Activated CD8-positive, alpha-beta memory T cell treated with anti-CD3 and anti-CD28 coated beads, Interleukin-2, amount 50 U/mL, for 48 hours (primary cell): ENCODE measurements around the gene ELL3.
"Not testable (repeated sequence)": the region's sequence is repeated elsewhere in the genome, so short reads cannot be mapped to it uniquely, and the experiment has no call there.

Source experiments
- DNase-seq: peaks from one replicate; pipeline ENCODE4 v3.0.0-alpha.2; 2020

Gene ELL3

DNA sequence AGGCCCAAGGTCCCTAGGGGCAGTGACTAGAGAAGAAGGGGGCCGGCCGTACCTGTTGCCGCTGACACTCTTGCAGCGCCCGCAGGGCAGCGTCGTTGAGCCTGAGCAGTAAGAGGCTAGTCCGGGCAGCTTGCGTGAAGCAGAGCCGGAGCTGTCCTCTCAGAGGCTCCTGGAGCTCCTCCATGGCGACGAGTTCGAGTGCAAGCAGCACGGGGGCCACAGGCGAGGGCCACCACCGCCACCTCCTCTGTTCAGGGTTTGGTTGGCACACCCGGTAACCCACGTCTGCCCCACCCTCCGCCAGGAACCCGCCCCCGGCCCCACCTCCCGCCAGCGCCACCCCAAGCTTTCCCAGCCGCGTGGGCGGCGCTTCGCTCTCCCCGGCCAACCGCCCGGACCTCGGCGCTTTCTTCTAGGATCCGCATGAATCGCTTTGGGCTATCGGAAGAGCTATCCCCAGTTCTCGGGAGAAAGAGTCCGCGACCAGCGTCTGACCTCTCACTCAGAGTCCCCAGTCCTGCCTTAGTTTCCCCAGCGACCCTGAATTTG is at the start of gene ELL3:
Gene ELL3 (minus strand): TSS at position 249 of the 549 bp plus-strand sequence. CDS start 65 bp downstream, at position 184.
- DNase-seq = peak; percentile 88

DNA sequence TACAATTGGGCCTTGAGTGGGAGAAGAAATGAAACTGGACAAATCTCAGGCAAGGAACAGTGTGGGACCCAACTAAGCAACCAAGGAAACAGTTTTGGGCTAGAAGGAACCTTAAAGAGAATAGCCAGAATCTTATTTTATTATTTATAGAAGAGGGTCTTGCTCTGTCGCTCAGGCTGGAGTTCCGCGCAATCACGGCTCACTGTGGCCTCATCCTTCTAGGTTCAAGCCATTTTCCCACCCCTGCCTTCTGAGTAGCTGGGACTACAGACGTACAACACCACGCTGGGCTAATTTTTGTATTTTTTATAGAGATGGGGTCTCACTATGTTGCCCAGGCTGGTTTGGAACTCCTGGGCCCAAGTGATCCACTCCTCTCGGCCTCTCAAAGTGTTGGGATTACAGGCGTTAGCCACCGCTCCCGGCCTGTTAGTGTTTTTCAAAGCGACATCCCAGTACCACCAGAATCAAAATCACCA is 49.3 kb upstream of the ELL3 start:
- DNase-seq = no peak

- not testable (repeated sequence) for DNase-seq
Measured at GRCh38 chr15:43825305-43825704, 48.5 kb upstream of the ELL3 start.

DNA sequence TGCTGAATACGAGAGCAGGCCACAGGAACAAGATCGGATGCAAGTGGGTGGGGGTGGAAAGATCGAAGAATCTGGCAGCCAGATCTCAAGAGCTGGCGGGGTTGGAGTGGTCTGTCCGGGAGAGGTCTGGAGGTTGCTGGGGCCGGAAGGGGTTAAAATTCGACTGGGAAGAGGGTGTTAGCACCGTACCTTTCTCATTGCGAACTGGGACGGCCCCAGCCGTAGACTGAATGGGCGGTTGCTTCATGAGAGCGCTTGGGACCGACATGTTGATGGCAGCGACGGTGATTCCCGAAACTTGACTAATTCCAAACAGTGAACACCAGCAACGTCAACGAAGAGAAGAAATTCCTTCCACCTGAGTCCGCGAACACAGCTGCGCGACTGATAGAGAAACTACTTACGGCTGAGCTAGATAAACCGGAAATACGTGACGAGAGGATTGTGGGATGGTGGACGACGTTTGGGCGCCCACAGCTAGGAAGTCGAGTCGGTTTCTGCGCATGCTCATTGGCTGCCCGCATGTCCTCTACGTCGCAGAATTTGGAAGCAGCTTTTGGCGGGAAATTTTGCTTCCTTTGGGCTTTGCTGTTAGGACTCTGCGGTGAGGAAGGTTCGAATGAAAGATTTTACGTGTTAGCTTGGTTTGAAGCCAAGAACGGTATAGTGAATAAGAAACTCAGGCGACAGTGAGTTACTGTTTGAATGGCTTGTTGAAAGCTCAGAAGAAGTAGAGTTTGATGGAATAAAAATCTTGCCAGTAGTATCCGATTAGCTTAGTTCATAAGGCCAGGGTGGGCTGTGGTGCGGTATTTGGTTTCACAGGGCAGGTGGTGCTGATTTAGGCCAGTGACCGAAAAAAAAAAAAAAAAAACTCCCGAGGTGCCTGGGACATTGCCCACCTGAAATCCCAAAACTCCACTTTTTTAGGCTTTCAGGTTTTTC is 47.8 kb upstream of the ELL3 start, which contains the start of gene MFAP1:
Gene MFAP1 (minus strand): TSS at position 389 of the 945 bp plus-strand sequence. CDS start 121 bp downstream, at position 268.
- DNase-seq = peak; percentile 92

DNA sequence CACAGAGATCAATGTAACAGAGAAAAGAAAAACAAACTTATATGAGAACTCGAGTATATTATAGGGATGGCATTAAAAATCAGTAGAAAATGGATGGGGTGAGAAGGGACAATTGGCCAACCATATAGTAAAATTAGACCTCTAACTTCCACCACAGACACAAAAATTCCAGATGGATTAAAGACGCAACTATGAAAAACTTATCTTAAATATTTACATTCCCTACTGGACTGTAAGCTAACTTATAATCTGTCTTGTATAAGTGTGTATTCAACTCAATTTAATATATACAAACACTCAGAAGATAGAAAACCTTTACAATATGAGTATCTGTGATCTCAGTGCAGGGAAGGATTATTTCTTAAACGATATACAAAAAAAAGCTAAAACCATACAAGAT is 44.7 kb upstream of the ELL3 start:
- no peak for DNase-seq

DNA sequence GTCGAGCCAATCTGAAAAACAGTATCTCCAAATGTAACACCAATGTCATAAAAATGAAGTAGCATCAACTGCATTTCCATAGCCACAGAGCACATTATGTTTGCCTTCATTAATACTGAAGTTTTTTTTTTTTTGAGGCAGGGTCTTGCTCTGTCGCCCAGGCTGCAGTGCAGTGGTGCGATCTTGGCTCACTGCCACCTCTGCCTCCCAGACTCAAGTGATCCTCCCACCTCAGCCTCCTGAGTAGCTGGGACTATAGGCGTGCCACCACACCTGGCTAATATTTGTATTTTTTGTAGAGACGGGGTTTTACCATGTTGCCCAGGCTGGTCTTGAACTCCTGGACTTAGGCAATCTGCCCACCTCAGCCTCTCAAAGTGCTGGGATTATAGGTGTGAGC is 38.3 kb upstream of the ELL3 start:
- DNase-seq = not testable (repeated sequence)

GRCh38 chr15:43808960-43809678 is 32.4 kb upstream of the ELL3 start:
- no peak for DNase-seq

DNA sequence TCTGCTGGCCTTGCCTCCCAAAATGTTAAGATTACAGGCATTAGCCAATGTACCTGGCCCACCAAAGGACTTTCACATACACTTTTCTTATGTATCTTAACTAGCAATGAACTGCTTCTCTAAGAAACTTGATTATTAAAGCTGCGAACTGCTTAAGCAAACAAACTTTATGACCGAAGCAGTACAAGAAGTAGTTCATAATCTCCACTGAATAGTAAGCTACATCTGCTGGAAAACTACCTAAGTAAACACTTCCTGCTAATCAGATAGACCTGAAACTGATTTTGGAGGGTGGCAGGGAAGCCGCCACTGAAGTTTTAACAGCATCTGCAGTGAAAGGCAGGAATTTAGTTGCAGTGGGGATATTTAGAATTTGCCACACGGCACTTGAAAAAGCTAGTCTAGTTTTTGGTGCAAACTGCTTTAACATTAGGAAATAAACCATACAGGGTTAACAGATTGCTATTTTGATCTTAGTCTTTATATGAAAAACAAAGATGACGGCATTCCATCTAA is 31.7 kb upstream of the ELL3 start:
- DNase-seq = no peak

DNA sequence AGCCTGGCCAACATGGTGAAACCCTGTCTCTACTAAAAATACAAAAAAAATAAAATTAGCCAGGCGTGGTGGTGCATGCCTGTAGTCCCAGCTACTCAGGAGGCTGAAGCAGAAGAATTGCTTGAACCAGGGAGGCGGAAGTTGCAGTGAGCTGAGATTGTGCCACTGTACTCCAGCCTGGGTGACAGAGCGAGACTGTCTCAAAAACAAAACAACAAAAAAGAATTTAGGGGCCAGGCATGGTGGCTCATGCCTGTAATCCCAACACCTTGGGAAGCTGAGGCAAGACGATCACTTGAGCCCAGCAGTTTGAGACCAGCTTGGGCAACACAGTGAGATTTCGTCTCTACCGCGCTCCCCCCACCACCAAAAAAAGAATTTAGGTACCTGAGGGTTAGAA is 25.9 kb upstream of the ELL3 start:
- DNase-seq = not testable (repeated sequence)

DNA sequence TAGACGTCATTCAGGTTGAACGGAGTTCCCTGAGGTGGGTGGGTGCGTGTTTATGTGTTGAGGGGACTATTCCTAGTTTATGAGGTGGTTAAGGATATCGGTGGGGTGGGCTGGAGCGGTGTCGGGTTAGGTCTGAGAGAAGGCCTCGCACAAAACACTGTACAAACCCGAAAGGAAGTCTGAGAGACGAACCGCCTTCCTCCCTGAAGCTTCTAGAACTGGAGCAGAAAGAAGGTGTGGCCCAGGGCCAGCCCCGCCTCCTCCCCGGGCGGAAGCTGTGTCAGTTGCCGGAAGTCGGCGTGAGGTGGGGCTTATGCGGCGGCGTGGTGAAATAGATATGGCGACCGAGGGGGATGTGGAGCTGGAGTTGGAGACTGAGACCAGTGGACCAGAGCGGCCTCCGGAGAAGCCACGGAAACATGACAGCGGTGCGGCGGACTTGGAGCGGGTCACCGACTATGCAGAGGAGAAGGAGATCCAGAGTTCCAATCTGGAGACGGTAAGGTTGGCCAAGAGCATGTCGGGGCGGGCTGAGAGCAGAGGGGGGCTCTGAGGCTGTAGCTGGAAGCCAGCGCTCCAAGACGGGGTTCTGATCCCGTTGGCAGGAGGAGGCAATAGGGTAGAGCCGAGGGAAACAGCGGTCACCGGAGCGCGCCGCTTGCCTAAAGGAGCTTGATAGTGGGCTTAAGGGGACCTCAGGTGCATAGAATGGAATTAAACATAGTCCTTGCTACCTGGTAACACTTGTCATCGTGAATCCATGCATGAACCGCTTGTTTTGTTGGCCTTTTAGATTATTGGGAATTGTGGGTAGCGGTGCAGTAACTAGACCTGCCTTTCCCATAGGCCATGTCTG is 23.7 kb upstream of the ELL3 start, which contains the start of gene HYPK:
Gene HYPK (plus strand): TSS at position 314 of the 856 bp plus-strand sequence. CDS start 24 bp downstream, at position 338.
- DNase-seq = peak; percentile 91

- no peak for DNase-seq
Measured at GRCh38 chr15:43799945-43800285, 23.1 kb upstream of the ELL3 start, which contains the start of gene SERINC4. Gene SERINC4, minus strand, starts transcription at chr15:43800220. Its CDS starts 234 bp downstream, at chr15:43799986.

DNA sequence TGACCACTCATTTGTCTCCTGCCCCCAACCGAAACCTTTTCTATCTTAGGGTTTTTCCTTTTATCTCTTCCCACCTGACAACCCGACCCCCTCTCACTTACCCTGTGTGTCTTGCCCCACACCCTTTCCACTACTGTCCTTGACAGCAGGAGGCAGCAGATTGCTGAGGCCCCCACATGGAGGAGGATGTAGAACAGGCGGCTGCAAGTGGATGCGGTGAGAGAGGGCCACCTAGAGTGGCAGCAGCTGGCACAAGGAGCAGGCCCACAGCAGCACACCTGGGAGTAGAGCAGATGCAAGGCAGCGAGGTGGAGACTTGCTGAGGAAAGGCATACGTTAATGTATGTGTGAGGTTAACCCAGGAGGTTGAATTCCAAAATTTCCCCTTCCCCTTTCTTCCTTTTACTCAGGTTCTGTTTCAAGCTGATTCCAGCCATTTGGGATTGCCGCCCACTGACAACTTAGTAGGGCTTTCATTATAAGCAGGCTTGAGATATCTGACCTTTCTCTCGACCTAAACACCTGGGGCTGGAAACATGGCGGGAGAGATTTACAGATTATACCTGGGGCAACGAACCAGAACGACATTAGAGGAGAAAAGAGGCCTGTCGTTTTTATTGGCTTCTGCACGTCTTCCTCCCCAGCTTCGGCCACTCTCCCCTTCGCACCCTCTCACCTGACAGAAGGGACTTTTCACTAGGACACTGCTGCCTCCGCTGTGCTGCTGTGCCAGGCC is 22.6 kb upstream of the ELL3 start:
- DNase-seq = no peak

DNA sequence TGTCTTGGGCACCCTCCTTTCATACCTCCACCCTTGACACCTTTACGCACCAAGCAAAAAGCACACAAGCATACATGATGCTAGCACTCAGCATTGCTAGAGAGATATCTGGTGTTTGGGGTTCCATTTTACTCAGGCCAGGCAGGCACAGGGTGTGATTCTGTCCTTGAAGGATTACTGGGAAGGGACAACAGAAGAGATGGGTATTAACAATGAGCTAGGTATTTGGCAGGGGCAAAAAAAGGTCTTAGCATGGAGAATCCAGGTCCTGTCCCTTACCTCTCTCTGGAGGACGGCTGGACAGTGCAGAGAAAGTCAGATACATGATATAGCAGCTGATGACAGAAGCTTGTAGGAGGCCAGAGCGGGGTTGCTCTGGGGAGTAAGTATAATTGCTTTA is 19.8 kb upstream of the ELL3 start:
- DNase-seq = no peak

DNA sequence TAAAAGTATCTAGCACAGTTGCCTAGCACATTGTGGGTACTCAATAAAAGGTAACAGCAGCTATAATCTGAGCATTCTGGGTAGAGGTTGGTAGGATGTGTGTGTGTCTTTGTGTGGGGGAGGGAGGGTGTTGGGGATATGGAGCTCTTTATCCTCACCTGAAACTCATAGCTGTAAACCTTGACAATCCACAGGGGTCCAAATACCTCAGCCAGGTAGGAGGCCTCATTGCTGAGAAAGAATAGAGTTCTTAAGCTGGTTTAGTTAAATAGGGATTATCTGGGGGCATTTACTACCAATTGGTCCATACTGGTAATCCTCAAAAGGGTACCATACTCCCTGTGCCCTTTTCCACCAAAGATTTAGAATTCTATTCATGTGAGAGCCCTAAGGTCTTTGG is 19.2 kb upstream of the ELL3 start:
- no peak for DNase-seq

DNA sequence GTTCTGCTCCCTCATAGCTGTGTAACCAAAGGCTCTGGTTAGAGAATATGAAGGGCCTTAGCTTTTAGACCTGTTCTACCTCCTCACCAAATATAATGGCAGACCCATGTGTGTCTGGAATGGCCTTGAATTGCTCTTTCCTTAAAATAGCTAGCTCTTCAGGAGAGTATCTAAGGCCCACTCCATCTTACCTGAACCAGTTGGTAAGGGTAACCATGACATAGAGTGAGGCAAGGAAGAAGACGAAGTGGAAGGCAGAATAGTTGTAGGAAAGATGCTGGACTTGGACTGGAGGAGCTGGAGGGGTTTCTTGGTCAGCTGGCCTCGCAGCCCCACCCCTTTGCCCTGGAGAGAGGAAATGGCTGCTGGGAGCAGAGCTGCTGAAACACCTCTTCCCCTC is 18.4 kb upstream of the ELL3 start:
- no peak for DNase-seq

DNA sequence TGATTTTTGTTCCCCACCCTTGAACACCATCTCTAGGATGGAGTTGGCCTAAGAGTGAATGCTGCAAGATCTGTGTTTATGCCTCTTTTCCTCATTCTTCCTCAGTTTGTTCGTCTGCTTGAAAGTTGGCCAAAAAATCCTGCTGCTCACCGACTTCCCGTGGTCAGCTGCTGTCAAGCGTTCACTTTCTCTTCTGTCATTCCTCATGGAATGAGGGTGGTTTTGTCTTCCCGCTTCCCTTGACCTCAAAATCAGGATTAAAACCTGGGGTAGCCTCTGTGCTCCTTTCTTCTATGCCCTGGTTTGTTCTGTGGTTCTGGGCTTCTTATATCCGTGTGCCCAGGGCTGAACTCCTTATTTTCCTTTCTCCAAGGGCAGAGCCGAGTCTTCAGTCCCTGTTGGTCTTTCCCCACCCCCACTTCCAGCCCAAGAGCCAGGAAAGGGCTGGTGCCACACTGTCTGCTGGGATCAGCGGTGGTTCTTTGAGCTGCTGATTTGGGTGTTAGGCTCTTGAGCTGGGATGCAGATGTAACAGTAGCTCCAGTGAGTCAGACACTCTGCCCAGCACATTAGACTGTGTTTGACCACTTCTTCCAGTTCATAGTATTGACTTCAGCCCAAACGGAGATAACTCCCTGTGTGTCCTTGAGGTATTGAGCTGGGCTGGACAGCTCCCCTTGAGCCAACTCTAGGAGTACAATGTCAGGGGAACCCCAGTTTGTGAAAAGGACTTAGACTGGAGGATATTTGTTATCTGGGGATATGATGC is 17.7 kb upstream of the ELL3 start:
- no peak for DNase-seq

DNA sequence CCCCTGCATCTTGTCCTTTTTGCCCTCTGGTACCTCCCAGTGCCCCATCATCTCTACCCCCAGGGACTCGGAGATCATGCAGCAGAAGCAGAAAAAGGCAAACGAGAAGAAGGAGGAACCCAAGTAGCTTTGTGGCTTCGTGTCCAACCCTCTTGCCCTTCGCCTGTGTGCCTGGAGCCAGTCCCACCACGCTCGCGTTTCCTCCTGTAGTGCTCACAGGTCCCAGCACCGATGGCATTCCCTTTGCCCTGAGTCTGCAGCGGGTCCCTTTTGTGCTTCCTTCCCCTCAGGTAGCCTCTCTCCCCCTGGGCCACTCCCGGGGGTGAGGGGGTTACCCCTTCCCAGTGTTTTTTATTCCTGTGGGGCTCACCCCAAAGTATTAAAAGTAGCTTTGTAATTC is 16.9 kb upstream of the ELL3 start:
- no peak for DNase-seq

DNA sequence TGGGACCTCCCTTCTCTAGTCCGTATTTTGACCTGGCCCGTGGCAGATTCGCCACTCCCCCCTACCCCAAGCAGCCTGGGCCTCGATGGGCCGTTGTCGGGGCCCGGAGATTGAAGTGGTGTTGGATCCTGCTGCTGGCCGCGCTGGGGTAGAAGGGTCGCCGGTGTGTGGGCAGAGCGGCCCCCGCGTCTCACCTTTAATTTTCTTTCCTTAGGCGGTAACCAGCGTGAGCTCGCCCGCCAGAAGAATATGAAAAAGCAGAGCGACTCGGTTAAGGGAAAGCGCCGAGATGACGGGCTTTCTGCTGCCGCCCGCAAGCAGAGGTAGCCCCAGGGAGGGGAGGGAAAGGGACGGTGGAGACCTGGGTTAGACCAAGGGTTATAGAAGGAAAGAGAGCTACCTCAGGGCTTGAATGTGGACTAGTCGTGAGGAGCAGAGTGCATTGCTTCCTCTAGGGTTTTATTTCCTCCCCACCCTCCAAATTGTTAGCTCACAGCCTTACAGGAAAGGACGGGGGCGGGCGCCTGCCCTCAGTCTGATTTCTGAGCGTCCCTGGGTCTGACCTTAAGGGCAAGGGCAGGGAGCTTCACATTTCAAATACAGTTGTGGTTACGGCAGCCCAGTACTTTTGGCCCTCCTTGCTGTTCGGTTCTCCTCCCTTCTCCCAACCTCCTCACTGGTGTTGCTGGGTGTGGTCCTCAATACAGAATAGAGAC is 16.2 kb upstream of the ELL3 start:
- peak; percentile 62 for DNase-seq

GRCh38 chr15:43791993-43792760 is 15.4 kb upstream of the ELL3 start, which contains the start of gene SERF2:
Gene SERF2, plus strand, starts transcription at chr15:43792320. Its CDS starts 57 bp downstream, at chr15:43792377.
- DNase-seq = peak; percentile 99
